Lower leg skin (tissue), 3 donors: Measurements from ENCODE around the gene RNF25.

Experiments used
- POLR2A ChIP-seq, 2 donors: fragments of 450-650 bp; IDR thresholded peaks; one replicate each; pipeline ENCODE4 v1.6.1; 2016 to 2017; ENCODE audit warnings: antibody characterized with exemption in 2 of 2, mild to moderate bottlenecking in 1 of 2, moderate library complexity in 1 of 2
- TF ChIP-seq, protein P1 (sequence below), 3 donors: fragments of 450-650 bp; IDR thresholded peaks; one replicate each; pipeline ENCODE4 v1.5.1; 2016; ENCODE audit warnings: antibody characterized with exemption in 3 of 3, mild to moderate bottlenecking in 3 of 3, moderate library complexity in 2 of 3

DNA sequence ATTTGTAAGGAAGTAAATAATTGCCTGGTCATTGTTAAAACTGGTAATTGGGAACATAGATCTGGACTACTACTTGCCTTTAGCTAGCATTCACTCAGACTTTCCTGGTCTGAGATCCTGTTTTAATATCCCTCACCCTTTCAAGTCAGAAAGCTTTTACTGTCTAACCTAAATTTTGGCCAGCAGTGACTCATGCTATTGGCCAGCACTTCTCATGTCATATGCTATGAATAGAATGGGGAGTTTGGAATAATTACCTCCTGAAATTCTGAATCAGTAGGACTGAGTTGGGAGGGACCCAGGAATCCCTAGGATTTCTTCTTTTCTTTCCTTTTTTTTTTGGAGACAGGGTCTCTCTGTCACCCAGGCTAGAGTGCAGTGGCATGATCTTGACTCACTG lies 19.4 kb upstream of the RNF25 start:
- TF ChIP-seq, protein P1, sequence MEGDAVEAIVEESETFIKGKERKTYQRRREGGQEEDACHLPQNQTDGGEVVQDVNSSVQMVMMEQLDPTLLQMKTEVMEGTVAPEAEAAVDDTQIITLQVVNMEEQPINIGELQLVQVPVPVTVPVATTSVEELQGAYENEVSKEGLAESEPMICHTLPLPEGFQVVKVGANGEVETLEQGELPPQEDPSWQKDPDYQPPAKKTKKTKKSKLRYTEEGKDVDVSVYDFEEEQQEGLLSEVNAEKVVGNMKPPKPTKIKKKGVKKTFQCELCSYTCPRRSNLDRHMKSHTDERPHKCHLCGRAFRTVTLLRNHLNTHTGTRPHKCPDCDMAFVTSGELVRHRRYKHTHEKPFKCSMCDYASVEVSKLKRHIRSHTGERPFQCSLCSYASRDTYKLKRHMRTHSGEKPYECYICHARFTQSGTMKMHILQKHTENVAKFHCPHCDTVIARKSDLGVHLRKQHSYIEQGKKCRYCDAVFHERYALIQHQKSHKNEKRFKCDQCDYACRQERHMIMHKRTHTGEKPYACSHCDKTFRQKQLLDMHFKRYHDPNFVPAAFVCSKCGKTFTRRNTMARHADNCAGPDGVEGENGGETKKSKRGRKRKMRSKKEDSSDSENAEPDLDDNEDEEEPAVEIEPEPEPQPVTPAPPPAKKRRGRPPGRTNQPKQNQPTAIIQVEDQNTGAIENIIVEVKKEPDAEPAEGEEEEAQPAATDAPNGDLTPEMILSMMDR (IDR thresholded peaks at IDR 0.05), result no peak
- no peak for TF ChIP-seq POLR2A (IDR thresholded peaks at IDR 0.05)
